Measurements from ENCODE around the gene TTC7B. TPM values are rescaled to one million over a fixed set of nuclear protein-coding genes. Genes with fewer than 3 reads are reported as not detected.

TTC7B gene
- total RNA-seq, 1 experiment from 2014 or later: 70.6 TPM

GRCh38 chr14:90797451-90797850 is 18.8 kb downstream of the TTC7B start:
- ChIA-PET CTCF (interaction anchor here (1.3 kb wide), 1 partner anchor 38 kb away, joined by 3 read pairs; no protein-coding TSS in a partner anchor), POLR2A (no interaction called here), RAD21 (ENCODE audit: low non-redundant PET in 1 of 2, low total read pairs in 2 of 2, uncharacterized antibody in 2 of 2, unreplicated experiment in 2 of 2) (no interaction called here)
- peaks cover 5 to 20% of the 10 kb centered on the region in 2 experiments; a peak in 2 of 4 replicates for H3K4me1 ChIP-seq (ENCODE audit: control insufficient read depth in 1 of 2, insufficient read depth in 2 of 2, low read length in 2 of 2)
- no peak overlapping the region for H3K4me3 ChIP-seq (replicated peaks in 1 of 2; ENCODE audit: low read depth in 1 of 2, low read length in 2 of 2)
- no TSS peak for BruUV-seq (replicated peaks)
- H3K9me2 ChIP-seq (ENCODE audit: insufficient read depth): no peaks in the 10 kb centered on the region
- DNase-seq (ENCODE audit: low read depth, low spot score) (no peak), ATAC-seq (no peak)
- no peaks in the 10 kb centered on the region for H3K36me3 ChIP-seq (ENCODE audit: control insufficient read depth in 1 of 2, insufficient read depth in 2 of 2, low read length in 2 of 2)
- no peak overlapping the region for H3K27ac ChIP-seq (ENCODE audit: low read depth, low read length)
- no peaks in the 10 kb centered on the region for H4K20me1 ChIP-seq (ENCODE audit: insufficient read depth)
- peaks cover 5% of the 10 kb centered on the region for H3K79me2 ChIP-seq (ENCODE audit: insufficient read depth, low read length)
- intact Hi-C loops (cut with micrococcal nuclease): no loop called here
- H2AFZ ChIP-seq (ENCODE audit: low read depth, low read length, poor library complexity, severe bottlenecking): no peak overlapping the region
- TF ChIP-seq ELF1 (IDR thresholded peaks at IDR 0.05; ENCODE audit: borderline replicate concordance, low read depth) (no peak), TCF7L2 (IDR thresholded peaks at IDR 0.05; ENCODE audit: borderline replicate concordance, extremely low read depth, insufficient read depth, insufficient read length) (no peak), POLR2A (IDR thresholded peaks at IDR 0.05; ENCODE audit: borderline replicate concordance, extremely low read depth, insufficient read depth, insufficient read length) (no peak), ZFX (IDR thresholded peaks at IDR 0.05) (no peak)
- no peaks in the 10 kb centered on the region for H3K27me3 ChIP-seq (ENCODE audit: insufficient read depth, low read length)
- no peak overlapping the region for H3K9ac ChIP-seq (ENCODE audit: low read length)
- no peak overlapping the region for H3K4me2 ChIP-seq (ENCODE audit: low read length)
- no peaks in the 10 kb centered on the region for H3K9me3 ChIP-seq (ENCODE audit: control insufficient read depth in 1 of 2, insufficient read depth in 1 of 2, low read depth in 1 of 2, low read length in 2 of 2)

- CTCF ChIA-PET: interaction anchor here (1.1 to 1.3 kb wide), 3 partner anchors 11 to 495 kb away, joined by 3 to 4 read pairs (median 3); no protein-coding TSS in a partner anchor
These were observed 19.9 kb downstream of the TTC7B start for GRCh38 chr14:90796329-90796728.

More at GRCh38 chr14:90796329-90796728, 19.9 kb downstream of the TTC7B start:
- Histone ChIP-seq H3K36me3 (ENCODE audit: control insufficient read depth in 1 of 2, insufficient read depth in 2 of 2, low read length in 2 of 2) (no peaks in the 10 kb centered on the region), H3K4me3 (replicated peaks in 1 of 2; ENCODE audit: low read depth in 1 of 2, low read length in 2 of 2) (no peak overlapping the region), H3K4me1 (ENCODE audit: control insufficient read depth in 1 of 2, insufficient read depth in 2 of 2, low read length in 2 of 2) (peaks cover 5 to 20% of the 10 kb centered on the region in 2 experiments; a peak in 2 of 4 replicates), H3K9me3 (ENCODE audit: control insufficient read depth in 1 of 2, insufficient read depth in 1 of 2, low read depth in 1 of 2, low read length in 2 of 2) (no peaks in the 10 kb centered on the region), H3K27me3 (ENCODE audit: insufficient read depth, low read length) (no peaks in the 10 kb centered on the region), H3K4me2 (ENCODE audit: low read length) (peak overlapping the region; percentile 60), H4K20me1 (ENCODE audit: insufficient read depth) (no peaks in the 10 kb centered on the region), H3K9me2 (ENCODE audit: insufficient read depth) (no peaks in the 10 kb centered on the region), H2AFZ (ENCODE audit: low read depth, low read length, poor library complexity, severe bottlenecking) (no peak overlapping the region), H3K79me2 (ENCODE audit: insufficient read depth, low read length) (peaks cover 5% of the 10 kb centered on the region), H3K27ac (ENCODE audit: low read depth, low read length) (no peak overlapping the region), H3K9ac (ENCODE audit: low read length) (no peak overlapping the region)
- ATAC-seq (no peak), DNase-seq (ENCODE audit: low read depth, low spot score) (no peak)
- ChIA-PET RAD21 (ENCODE audit: low non-redundant PET in 1 of 2, low total read pairs in 2 of 2, uncharacterized antibody in 2 of 2, unreplicated experiment in 2 of 2) (no interaction called here), POLR2A (interaction anchor here (1.8 kb wide), 1 partner anchor 13 kb away, joined by 5 read pairs; no protein-coding TSS in a partner anchor)
- TF ChIP-seq SP1 (IDR thresholded peaks at IDR 0.05; ENCODE audit: low read depth): no peak
- TF ChIP-seq SIN3A (IDR thresholded peaks at IDR 0.05; ENCODE audit: low read depth): no peak
- no peak for TF ChIP-seq CEBPB (IDR thresholded peaks at IDR 0.05; ENCODE audit: low read depth)
- intact Hi-C loops (cut with micrococcal nuclease): no loop called here
- BruUV-seq (replicated peaks): no TSS peak
